Stimulated activated naive B cell treated with anti-CD40 and anti-IgM and Interleukin-4, amounts not matched to agents 10 μg/mL and 1 μg/mL and 100 μg/mL, for 72 hours (primary cell): ENCODE results near the gene ZNF358.

ENCODE experiments used
- ATAC-seq, 2 donors: fragments of 150-1000 bp; cut with Tn5 transposase; replicated peaks; 2 replicates each; pipeline ENCODE4 v1.10.0; 2021; ENCODE audit warnings: moderate library complexity in 1 of 2
- DNase-seq: peaks from one replicate; pipeline ENCODE4 v3.0.0; 2021
- H3K27ac Mint-ChIP-seq: one replicate; pipeline ENCODE4 v1.8.0; 2022; ENCODE audit warnings: mild to moderate bottlenecking, mixed read lengths
- H3K27me3 Mint-ChIP-seq, 2 donors: one replicate each; pipeline ENCODE4 v1.8.0; 2022; ENCODE audit warnings: mixed read lengths in 2 of 2
- H3K36me3 Mint-ChIP-seq, 2 donors: one replicate each; pipeline ENCODE4 v1.8.0; 2022; ENCODE audit warnings: mixed read lengths in 2 of 2, mild to moderate bottlenecking in 1 of 2
- H3K4me1 Mint-ChIP-seq, 2 donors: one replicate each; pipeline ENCODE4 v1.8.0; 2022; ENCODE audit warnings: mixed read lengths in 2 of 2, mild to moderate bottlenecking in 1 of 2
- H3K4me3 Mint-ChIP-seq, 2 donors: one replicate each; pipeline ENCODE4 v1.8.0; 2022; ENCODE audit warnings: mild to moderate bottlenecking in 2 of 2, mixed read lengths in 2 of 2, moderate library complexity in 1 of 2
- H3K9me3 Mint-ChIP-seq, 2 donors: one replicate each; pipeline ENCODE4 v1.8.0; 2022; ENCODE audit warnings: mixed read lengths in 2 of 2, mild to moderate bottlenecking in 1 of 2

Gene ZNF358

DNA sequence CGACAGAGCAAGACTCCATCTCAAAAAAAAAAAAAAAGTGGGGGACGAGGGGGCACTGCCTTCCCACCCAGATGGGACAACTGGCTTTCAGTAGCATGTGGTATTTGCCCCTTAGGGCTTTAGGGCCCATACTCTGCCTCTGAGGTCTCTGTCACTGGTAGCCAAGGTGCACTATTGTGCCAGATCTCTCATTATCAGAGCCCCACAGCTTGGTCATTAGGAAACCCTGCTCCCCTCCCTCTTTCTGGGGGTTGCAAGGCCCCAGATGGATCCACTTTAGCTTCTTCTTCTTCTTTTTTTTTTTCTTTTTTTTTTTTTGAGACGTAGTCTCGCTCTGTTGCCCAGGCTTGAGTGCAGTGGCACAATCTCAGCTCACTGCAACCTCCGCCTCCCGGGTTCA, 11.2 kb upstream of the ZNF358 start:
- no peak overlapping the region for H3K4me3 Mint-ChIP-seq
- no peak overlapping the region for H3K27ac Mint-ChIP-seq
- no peak for DNase-seq
- peaks cover 14 to 31% of the 10 kb centered on the region in 2 donors for H3K4me1 Mint-ChIP-seq
- peaks cover 61 to 74% of the 10 kb centered on the region in 2 donors for H3K27me3 Mint-ChIP-seq
- peaks cover 2 to 4% of the 10 kb centered on the region in 2 donors for H3K36me3 Mint-ChIP-seq
- ATAC-seq: no peak
- H3K9me3 Mint-ChIP-seq: peaks cover 3 to 9% of the 10 kb centered on the region in 2 donors

DNA sequence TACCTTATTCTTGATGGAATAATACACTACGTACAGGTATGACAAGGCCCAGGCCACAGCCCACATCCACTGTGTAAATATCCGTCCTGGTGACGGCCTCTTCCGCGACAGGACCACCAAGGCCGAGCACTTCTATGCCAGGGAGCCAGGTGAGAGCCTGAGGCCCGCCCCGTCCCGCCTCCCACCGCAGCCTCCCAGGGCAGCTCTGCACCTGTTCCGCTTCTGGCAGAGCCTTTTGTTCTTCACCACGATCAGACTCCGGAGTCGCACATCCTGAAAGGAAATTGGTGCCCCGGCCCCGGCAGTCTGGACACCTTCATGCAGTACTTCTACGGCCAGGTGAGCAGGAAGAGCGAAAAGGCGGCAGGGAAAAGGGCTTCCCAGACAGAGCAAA, 10.6 kb upstream of the ZNF358 start:
- Mint-ChIP-seq H3K4me1 (peaks cover 14 to 31% of the 10 kb centered on the region in 2 donors), H3K9me3 (peaks cover 3 to 9% of the 10 kb centered on the region in 2 donors), H3K27ac (peak overlapping the region; percentile 37), H3K36me3 (peaks cover 2 to 4% of the 10 kb centered on the region in 2 donors), H3K4me3 (peak overlapping the region in 1 of 2 donors; percentile 55), H3K27me3 (peaks cover 58 to 79% of the 10 kb centered on the region in 2 donors)
- ATAC-seq (no peak), DNase-seq (no peak)

DNA sequence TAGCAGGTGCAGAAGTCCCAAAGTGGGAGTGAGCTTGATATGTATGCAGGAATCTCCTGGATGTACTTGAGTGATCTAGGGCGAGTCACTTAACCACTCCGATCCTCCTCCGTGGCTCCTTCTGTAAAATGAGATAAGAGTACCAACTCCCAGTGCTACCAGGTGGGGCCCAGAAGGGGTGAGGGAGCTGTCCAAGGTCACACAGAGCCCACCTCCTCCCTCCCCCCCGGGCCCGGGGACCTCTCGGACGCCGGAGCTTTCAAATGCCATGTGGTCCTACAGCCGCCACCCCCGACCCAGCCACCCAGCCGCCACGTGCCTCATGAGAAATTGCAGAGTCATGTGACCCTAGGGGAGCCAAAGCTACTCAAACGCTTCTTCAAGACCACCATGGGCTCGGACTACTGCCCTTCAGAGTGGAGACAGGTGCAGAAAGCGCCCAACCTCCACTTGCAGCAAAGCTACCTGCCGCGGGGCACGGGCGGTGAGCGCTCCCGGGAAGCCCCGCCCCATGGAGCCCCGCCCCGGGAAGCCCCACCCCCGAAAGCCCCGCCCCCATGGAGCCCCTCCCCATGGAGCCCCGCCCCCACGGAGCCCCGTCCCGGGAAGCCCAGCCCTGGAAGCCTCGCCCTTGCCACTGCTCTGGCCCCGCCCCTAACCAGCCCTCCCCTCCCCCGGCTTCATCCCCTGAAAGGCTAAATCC, 10.1 kb upstream of the ZNF358 start:
- Mint-ChIP-seq H3K9me3 (peaks cover 3 to 9% of the 10 kb centered on the region in 2 donors), H3K4me1 (peaks cover 14 to 31% of the 10 kb centered on the region in 2 donors), H3K4me3 (peak overlapping the region; percentile 52 to 55), H3K27me3 (peaks cover 58 to 77% of the 10 kb centered on the region in 2 donors), H3K36me3 (peaks cover 2 to 4% of the 10 kb centered on the region in 2 donors), H3K27ac (peak overlapping the region; percentile 37)
- peak; percentile 31 to 49 for ATAC-seq
- no peak for DNase-seq

DNA sequence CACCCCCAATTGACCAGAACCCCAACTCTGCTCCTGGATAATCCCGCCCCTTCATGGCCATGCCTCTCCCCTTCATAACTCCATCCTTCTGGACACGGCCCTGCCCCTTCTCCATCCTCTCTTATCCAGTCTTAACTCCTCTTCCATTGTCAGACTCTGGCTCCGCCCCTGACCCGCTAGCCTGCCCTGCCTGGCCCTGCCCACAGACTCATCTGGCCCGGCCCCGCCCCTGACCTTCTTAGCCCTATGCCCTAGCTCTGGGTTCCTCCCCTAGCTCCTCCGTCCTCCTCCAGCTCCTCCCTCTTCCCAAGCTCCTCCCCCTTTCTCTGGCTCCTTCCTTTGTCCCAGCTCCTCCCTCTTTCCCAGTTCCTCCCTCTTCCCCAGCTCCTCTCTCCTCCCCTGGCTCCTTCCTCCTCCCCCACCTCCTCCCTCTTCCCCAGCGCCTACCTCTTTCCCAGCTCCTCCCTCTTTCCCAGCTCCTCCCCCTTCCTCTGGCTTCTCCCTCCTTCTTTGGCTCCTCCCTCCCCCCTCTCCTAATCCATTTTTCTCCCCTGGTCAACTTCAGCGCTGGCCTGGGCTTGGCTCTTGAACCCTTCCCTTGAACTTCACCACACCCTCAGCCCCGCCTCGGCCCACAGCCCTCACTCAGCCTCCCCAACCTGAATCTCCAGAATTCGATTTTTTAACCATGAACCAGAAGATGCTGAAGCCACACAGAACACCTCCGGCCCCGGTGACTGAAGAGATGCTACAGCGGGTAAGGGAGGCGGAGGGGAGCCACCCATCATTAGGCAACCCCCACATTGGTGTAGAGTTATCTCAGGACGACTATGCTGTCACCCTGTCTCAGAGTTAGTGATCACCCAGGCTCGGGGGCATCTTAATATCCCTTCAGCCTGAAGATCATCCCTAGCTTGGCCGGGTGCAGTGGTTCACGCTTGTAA, 9.2 kb upstream of the ZNF358 start:
- peak overlapping the region; percentile 30 to 52 for H3K4me3 Mint-ChIP-seq
- peak; percentile 81 to 87 for ATAC-seq
- DNase-seq: peak; percentile 44
- peaks cover 3 to 9% of the 10 kb centered on the region in 2 donors for H3K9me3 Mint-ChIP-seq
- H3K36me3 Mint-ChIP-seq: peaks cover 0 to 4% of the 10 kb centered on the region in 2 donors
- no peak overlapping the region for H3K27ac Mint-ChIP-seq
- peaks cover 12 to 26% of the 10 kb centered on the region in 2 donors for H3K4me1 Mint-ChIP-seq
- H3K27me3 Mint-ChIP-seq: peaks cover 52 to 68% of the 10 kb centered on the region in 2 donors

DNA sequence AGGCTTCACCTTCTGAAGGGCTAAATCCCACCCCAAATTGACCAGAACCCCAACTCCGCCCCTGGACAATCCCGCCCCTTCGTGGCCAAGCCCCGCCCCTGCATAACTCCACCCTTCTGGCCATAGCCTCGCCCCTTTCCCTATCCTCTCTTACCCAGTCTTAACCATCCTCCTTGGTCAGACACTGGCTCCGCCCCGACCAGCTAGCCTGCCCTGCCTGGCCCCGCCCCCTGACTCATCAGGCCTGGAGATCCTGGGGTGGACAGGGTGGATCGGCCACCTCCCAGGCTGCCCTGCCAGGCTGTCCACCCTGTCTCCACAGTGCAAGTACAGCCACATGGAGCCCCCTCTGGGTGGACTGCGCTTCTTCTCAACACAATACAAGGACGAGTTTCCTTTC, 8.0 kb upstream of the ZNF358 start:
- Mint-ChIP-seq H3K27ac (no peak overlapping the region), H3K4me3 (no peak overlapping the region), H3K9me3 (peaks cover 3 to 9% of the 10 kb centered on the region in 2 donors), H3K27me3 (peaks cover 47 to 64% of the 10 kb centered on the region in 2 donors), H3K4me1 (peaks cover 12 to 26% of the 10 kb centered on the region in 2 donors), H3K36me3 (peaks cover 0 to 4% of the 10 kb centered on the region in 2 donors)
- DNase-seq (no peak), ATAC-seq (peak; percentile 52 to 63)

DNA sequence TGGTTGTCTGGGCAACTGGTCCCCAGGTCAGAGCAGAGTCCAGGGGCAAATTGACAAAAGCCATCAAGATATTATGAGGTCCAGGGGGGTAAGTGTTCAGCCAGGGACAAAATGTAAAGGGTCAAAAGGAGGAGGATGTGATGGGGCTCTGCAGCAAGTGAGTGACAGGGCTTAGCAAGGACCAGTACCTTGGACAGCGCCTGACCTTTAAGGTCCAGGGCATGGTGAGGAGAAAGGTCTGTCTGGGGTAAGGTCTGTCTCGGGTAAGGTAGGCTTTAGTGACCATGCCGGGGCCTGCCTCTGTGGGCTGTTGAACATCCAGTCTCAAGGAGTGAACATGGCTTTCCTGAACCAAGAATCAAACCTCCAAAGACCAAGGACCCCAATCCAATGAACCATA, 6.3 kb upstream of the ZNF358 start:
- no peak overlapping the region for H3K4me3 Mint-ChIP-seq
- no peak for ATAC-seq

DNA sequence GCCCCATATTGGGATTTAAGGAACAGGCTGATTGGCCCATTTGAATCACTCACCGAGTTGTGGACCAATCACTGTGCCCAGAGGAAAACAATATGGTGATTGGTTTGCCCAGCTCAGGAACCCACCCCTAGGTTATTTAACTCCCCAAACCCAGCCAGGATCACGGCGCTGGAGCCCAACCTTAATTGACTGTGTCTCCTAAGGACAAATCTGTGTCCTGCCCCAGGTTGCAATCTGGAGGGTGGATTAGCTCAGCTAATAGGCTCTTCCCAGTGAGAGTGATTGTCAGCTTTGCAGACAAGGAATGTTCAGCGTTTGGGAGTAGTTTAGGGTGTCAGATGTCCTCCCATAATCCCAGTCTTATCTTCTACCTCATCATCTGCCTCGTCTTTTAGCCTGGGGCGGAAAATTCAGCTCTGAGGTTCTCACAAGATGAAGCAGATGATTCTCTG, 3.5 kb upstream of the ZNF358 start:
- H3K4me1 Mint-ChIP-seq: peaks cover 14 to 24% of the 10 kb centered on the region in 2 donors
- no peaks in the 10 kb centered on the region for H3K9me3 Mint-ChIP-seq
- H3K27ac Mint-ChIP-seq: no peak overlapping the region
- no peak overlapping the region for H3K4me3 Mint-ChIP-seq
- DNase-seq: no peak
- H3K27me3 Mint-ChIP-seq: peaks cover 19 to 29% of the 10 kb centered on the region in 2 donors
- no peaks in the 10 kb centered on the region for H3K36me3 Mint-ChIP-seq
- no peak for ATAC-seq

More for the DNA sequence above, 6.3 kb upstream of the ZNF358 start:
- Mint-ChIP-seq H3K36me3 (peaks cover 0 to 4% of the 10 kb centered on the region in 2 donors), H3K9me3 (peaks cover 3 to 9% of the 10 kb centered on the region in 2 donors), H3K27me3 (peaks cover 40 to 51% of the 10 kb centered on the region in 2 donors), H3K27ac (no peak overlapping the region), H3K4me1 (peaks cover 12 to 26% of the 10 kb centered on the region in 2 donors)
- no peak for DNase-seq

DNA sequence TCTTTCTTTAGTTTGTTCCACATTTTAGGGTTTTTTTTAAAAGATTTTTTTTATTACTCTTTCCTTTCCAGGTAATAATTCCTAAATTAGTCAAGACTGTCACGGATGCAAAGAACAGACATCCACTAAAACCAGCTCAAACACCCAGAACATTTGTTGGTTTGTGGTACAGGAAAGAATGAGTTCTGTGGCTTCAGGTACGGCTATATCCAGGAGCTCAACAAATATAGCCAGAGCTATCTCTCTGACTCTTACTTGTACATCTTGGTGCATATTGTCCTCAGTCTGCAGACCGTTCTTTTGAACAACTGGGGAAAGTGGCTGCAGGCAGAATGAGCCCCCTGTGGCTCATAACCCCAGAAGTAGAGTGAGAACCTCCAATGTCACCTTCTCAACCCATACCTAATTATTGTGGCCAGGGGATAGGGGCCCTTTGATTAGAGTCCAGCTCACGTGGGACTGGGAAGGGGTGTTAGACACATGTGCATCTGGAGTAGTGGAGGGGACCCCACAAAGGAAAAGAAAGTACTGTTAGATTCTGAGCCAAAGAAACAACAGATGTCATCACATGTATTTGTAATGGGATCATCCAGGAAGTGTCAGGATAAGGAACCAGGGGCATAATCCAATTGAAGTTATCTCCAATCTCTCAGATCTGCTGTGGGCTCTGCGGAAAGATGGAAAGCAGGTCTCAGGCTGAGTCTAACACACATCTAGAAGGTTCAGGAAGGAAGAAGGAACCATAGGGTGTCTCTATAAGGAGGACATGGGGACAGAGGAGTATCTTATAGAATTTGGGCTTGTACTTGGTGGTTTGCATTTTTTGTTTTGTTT, 1.9 kb upstream of the ZNF358 start:
- ATAC-seq (no peak), DNase-seq (no peak)
- H3K27ac Mint-ChIP-seq: no peak overlapping the region
- peaks cover 7 to 18% of the 10 kb centered on the region in 2 donors for H3K27me3 Mint-ChIP-seq
- peaks cover 12 to 21% of the 10 kb centered on the region in 2 donors for H3K4me1 Mint-ChIP-seq
- no peaks in the 10 kb centered on the region for H3K9me3 Mint-ChIP-seq
- no peak overlapping the region for H3K4me3 Mint-ChIP-seq
- peaks cover under 1 to 4% of the 10 kb centered on the region in 2 donors for H3K36me3 Mint-ChIP-seq

DNA sequence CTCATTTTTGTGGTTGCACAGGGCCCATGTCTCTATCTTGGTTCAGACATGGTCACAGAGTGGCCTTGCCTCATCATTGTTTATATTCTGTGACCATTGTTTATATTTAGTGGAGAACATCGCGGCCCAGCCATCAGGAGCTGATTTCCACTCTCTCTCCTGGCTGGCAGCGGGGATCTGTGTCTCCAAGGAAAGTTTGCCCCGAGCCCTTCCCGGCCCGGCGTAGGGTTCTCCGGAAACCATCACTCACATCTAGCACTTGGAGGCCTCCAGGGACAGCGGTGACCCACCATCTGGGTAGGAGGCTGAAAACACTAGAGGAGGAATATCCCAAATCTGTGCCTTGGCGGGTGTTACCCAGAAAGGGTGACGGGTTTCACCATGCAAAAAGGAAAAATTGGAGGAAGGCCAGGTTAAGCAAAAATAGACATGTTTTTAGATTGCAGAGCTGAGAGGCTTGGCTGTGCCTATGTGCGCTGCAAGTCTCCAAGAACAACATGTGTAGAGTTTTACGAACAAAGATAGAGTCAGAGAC, 726 bp upstream of the ZNF358 start:
- peak overlapping the region; percentile 83 for H3K27ac Mint-ChIP-seq
- DNase-seq: no peak
- H3K4me3 Mint-ChIP-seq: peak overlapping the region; percentile 85 to 88
- ATAC-seq: no peak
- H3K4me1 Mint-ChIP-seq: peaks cover 12 to 21% of the 10 kb centered on the region in 2 donors
- no peaks in the 10 kb centered on the region for H3K9me3 Mint-ChIP-seq
- H3K27me3 Mint-ChIP-seq: peaks cover 0 to 7% of the 10 kb centered on the region in 2 donors
- peaks cover 3 to 8% of the 10 kb centered on the region in 2 donors for H3K36me3 Mint-ChIP-seq

DNA sequence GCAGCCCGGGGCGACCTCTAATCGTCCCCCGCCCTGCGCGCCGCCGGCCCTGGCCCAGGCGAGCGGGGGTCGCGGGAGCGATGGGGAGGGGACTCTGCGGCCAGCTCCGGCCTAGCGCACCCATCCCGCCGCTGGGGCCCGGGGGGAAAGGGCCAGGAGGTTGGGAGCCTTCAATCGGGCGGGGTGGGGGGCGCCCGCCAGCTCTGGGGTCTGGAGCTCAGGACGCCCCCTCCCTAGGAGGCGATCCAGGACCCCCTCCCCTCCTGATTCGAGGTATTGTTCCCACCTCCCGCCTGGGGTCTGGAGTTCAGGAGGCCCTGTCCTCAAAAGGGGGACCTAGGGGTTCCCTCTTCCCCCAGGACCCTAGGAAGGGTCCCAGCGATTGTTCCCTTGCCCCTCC, 430 bp downstream of the ZNF358 start:
- H3K36me3 Mint-ChIP-seq: peaks cover 3 to 13% of the 10 kb centered on the region in 2 donors
- H3K4me1 Mint-ChIP-seq: peaks cover 12 to 21% of the 10 kb centered on the region in 2 donors
- no peaks in the 10 kb centered on the region for H3K9me3 Mint-ChIP-seq
- H3K27me3 Mint-ChIP-seq: peaks cover 0 to 4% of the 10 kb centered on the region in 2 donors
- ATAC-seq: peak in 1 of 2 donors; percentile 15
- peak overlapping the region; percentile 59 for H3K27ac Mint-ChIP-seq
- no peak for DNase-seq
- H3K4me3 Mint-ChIP-seq: peak overlapping the region; percentile 71 to 72

DNA sequence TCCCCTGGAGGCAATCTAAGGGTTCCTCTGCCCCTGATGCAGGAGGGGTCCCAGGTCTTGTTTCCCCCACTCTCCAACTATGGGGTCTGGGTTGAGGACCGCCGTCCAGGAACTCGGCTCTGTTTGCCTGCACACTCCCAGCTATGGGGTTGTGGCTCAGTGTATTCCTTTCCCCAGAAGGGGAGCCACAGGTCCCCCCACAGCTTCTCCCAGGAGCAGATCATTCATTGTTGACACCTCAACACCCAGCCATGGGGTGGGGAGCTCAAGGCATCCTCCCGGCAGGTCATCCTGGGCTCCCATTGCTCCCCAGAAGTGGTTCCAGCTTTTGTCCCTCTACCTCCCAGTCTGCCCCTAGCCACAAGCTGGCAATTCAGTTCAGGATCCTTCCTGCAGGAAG, 975 bp downstream of the ZNF358 start:
- H3K4me3 Mint-ChIP-seq: peak overlapping the region; percentile 71 to 72
- peak overlapping the region; percentile 81 for H3K27ac Mint-ChIP-seq
- DNase-seq (no peak), ATAC-seq (no peak)
- peaks cover 14 to 25% of the 10 kb centered on the region in 2 donors for H3K4me1 Mint-ChIP-seq
- no peaks in the 10 kb centered on the region for H3K9me3 Mint-ChIP-seq
- peaks cover 0 to 4% of the 10 kb centered on the region in 2 donors for H3K27me3 Mint-ChIP-seq
- peaks cover 3 to 13% of the 10 kb centered on the region in 2 donors for H3K36me3 Mint-ChIP-seq

DNA sequence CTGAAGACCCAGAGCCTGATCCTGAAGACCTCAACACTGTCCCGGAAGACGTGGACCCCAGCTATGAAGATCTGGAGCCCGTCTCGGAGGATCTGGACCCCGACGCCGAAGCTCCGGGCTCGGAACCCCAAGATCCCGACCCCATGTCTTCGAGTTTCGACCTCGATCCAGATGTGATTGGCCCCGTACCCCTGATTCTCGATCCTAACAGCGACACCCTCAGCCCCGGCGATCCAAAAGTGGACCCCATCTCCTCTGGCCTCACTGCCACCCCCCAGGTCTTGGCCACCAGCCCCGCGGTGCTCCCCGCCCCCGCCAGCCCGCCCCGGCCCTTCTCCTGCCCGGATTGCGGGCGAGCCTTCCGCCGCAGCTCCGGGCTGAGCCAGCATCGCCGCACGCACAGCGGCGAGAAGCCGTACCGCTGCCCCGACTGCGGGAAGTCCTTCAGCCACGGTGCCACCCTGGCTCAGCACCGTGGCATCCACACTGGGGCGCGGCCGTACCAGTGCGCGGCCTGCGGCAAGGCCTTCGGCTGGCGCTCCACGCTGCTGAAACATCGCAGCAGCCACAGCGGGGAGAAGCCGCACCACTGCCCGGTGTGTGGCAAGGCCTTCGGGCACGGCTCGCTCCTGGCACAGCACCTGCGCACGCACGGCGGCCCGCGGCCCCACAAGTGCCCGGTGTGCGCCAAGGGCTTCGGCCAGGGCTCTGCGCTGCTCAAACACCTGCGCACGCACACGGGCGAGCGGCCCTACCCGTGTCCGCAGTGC, 3.6 kb downstream of the ZNF358 start:
- Mint-ChIP-seq H3K27me3 (no peaks in the 10 kb centered on the region), H3K9me3 (no peaks in the 10 kb centered on the region), H3K4me3 (no peak overlapping the region), H3K27ac (no peak overlapping the region), H3K4me1 (peaks cover 23 to 37% of the 10 kb centered on the region in 2 donors), H3K36me3 (peaks cover 3 to 13% of the 10 kb centered on the region in 2 donors)
- ATAC-seq (no peak), DNase-seq (no peak)
